NCI-H146 treated with DMSO at 0.1 percent for 48 hours (cell line): Measurements from ENCODE around the gene PC.
"Not testable (repeated sequence)": the region's sequence is repeated elsewhere in the genome, so short reads cannot be mapped to it uniquely, and the experiment has no call there.

ENCODE experiments used
- DNase-seq: peaks from one replicate; lab custom pipeline; 2025; ENCODE audit not compliant: unreplicated experiment; lab: John Stamatoyannopoulos, UW

Gene PC

DNA sequence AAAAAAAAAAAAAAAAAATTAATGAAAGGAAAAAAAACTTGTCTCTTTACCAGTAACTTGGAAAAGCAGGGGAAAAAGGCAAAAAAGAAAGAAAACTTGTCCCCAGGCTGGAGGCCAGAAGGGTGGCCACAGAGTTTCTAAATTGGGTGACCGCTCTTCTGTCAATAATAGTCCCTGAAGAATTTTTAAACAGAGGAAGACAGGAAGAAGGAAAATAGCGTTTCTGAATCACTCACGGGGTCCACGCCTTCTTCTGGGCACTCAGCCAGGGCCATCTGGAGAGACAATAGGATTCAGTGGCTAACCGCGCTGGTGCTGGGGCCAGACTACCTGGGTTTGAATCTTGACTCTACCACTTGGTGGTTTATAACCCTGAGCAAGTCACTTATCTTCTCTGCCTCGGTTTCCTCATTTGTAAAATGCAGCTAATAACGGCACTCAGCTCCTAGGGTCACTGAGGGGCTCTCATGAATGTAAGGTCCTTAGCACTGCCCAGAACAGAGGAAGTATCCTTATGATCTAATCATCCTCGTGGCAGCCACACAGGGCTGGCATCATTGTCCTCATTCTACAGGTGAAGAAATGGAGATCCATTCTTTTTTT, 23.9 kb upstream of the PC start:
- DNase-seq = peak; percentile 88

DNA sequence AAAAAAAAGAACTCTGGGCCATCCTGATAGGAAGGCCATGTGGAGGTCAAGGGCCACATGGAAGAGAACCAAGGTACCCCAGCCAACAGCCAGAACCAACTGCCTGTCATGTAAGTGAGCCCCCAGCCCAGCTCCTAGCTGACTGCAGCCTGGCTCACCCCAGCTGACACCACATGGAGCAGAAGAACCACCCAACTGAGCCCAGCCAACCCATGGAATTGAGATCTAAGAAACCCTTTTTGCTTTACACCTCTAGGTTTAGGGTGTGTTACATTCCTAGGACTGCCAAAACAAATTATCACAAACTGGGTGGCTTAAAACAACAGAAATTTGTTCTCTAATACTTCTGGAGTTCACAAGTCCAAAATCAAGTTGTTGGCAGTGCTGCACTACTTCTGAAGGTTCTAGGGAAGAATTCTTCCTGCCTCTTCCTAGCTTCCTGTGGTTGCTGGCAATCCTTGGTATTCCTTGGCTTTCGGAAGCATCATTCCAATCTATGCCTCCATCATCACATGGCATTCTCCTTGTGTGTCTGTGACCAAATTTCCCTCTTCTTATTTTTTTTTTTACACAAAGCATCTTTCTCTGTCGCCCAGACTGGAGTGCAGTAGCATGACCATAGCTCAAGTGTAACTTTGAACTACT, 21.3 kb upstream of the PC start:
- no peak for DNase-seq

DNA sequence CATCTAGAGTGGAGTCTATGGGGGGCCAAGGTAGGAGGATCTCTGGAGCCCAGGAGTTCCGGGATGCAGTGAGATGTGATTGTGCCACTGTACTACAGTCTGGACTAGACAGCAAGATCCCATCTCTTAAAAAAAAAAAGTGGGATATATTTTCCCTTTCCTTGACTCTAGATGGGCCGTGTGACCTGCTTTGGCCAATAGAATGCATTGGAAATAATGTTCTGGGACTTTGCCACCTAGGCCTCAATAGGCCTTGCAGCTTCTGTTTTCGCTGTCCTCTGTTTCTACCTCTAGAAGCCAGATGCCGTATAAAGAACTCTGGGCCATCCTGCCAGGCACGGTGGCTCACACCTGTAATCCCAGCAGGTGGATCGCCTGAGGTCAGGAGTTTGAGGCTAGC, 20.5 kb upstream of the PC start:
- no peak for DNase-seq

DNA sequence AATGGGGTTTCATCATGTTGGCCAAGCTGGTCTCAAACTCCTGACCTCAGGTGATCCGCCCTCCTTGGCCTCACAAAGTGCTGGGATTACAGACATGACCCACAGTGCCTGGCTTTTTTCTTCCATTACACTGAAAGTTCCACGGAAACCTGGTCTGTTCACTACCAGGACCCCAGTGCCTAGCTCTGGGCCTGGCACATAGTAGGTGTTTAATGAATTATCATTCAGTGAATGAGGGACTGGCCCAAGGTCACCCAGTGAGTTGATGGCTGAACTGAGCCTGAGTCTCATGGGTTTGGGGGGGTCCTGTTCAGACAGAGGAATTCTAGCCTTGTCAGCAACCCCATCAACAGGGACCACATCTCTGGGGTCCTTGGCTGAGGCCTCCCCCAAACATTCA, 20.0 kb upstream of the PC start:
- DNase-seq = no peak

DNA sequence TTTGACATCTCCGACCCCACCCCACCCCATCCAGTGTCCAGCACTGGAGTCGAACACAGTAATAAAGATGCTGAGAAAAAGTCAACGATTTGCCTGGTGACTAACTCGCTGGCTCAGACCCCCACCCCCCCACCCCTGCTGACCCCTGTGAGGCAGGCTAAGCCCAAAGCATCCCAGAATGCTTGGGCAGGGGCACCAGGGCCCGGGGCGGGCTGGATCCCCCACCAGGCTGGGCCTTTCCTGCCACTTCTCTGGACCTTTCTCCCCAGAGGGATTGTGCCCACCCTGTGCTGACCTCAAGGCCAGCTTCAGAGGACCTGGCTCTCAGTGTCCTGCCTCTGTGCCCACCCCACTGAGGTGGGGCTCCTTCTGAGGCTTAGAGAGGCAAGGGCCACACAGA, 18.7 kb upstream of the PC start:
- DNase-seq = no peak

DNA sequence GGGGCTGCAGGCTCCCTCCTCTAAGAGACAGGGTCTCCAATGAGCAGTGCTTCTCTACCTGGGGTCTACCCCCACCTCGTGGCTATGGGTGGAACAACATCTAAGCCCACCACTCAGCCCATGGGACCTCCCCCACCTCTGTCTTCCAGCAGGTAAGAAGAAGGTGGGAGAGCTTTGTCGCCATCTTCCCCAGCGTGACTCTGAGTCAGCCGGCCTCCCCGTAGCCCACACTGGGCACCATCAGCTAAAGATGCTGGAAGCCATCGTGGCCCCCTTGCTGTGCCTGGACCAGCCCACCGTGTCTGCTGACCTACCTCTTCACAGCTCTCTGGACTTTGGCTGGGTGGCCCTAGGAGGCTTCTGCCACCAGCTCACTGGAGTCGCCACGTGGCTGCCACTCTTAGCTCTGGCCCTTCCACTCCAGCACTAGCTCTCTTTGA, 17.9 kb upstream of the PC start:
- no peak for DNase-seq

DNA sequence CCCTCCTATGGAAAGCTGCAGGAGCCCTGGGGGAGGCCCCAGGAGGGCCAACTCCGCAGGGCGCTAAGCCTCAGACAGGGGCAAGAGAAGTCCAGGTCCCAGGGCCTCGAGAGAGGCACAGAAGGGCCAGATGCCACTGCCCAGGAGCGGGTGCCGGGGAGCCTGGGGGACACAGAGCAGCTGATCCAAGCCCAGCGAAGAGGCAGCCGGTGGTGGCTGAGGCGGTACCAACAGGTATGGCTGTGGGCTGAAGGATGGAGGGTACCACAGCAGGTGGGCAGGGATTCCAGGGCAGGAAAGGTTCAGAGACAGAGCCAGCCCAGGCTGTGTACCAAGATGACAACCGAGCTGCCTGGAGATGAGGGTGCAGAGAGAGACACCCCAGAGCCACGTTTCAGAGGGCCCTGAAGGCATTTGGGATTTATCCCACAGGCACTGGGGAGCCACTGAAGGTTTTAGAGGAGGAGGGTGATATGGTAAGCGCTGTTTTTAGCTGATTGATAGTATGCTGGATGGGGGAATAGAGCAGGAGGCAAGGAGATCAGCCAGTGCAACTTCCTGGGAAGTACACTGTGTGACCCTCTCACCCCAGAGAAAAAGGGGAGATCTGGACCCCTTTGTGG, 17.3 kb upstream of the PC start:
- DNase-seq = no peak

DNA sequence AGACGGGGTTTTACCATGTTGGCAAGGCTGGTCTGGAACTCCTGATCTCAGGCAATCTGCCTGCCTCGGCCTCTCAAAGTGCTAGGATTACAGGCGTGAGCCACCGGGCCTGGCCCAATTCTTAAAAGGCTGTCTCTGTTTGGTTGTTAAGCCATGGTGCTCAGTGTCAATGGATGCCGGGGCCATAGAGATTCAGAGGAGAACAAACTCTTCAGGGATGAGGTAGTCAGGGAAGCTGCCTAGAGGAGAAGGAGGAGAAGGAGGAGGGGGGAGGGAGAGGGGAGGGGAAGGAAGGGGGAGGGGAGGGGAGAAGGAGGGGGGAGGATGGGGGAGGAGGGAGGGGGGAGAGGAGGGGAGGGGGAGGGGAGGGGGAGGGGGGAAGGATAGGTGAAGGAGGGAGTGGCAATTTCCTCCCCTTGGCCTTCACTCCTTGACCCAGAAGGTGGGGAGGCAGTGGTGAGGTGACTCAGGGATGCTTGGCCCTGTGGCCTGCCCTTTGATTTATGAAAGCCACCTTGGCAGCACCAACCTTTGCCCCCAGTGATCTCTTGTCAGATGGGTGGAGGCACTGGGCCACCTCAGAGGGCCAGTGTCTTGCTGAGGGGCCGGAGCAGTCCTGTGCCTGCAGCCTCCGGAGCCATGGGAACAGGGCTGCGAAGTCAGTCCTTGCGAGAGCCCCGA, 16.7 kb upstream of the PC start, which contains the start of gene C11orf86:
C11orf86 (plus strand) TSS at position 581 of the 681 bp plus-strand sequence; CDS start at position 640, 59 bp downstream.
- DNase-seq = no peak

DNA sequence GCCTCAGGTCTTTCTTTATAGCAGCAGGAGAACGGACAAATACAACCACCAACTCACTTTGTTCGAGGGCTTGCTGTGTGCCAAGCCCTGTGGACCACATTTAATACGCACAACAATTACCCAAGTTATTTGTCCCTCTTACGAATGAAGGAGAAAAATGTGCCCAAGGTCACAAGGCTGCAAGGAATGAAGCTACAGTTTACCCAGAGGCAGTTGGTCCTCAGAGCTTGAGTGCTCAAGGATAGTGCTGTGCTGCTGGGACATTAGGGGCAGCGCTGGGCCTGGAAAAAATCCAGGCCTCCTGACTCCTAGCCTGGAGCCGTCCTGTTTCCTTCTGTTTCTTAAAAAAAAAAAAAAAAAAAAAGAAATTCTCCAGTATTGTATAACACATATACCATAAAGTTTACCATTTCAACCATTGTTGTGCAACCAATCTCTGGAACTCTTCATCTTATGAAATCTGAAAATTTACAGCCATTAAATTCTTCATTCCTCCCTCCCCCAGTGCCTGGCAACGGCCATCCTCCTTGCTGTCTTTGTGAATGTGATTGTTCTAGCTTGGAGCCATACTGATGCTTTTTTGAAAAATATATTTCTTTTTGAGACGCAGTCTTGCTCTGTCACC, 15.9 kb upstream of the PC start:
- DNase-seq = no peak

DNA sequence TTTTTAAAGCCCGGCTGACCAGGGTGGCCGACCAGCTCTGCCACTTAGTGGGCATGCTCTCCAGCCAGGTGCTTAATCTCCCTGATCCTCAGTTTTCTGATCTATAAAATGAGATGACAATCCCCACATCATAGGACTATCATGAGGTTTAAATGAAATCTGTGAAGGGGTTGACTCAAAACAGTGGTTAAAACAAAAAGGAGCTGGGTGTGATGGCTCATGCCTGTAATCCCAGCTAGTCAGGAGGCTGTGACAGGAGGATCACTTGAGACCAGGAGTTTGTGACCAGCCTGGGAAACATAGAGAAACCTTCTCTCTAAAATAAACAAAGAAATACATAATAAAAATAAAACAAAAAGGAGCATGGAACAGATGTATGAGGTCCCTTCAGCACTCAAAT, 13.3 kb upstream of the PC start:
- DNase-seq = no peak

DNA sequence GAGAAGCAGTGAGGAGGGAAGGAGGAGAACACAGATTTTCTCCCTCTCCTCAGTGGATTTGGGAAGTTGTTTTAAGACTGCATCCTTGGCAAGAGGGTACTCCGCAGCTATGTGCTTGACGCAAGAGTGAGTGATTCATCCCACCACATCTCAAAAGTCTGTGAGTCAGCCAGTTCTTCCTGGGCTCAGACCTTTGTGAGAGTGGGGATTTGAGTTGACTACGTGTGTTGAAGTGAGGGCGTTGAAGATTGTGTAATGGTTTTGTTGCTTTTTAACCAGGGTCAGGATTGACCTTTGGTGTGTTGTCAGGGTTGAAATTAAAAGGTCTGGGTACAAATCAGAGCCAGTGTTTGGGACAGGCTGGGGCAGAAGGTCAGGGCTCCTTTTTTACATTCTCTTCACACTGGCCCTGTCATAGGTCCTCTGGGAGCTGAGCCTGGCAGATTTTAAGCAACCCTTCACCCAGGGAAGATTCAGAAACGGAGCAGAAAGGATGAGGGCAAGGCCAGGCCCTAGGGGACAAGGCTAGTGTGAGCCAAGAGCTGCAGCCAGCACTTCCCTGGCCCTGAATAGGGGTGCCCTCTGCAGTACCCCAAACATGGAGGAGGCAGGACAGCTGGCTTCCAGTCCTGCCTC, 12.7 kb upstream of the PC start:
- no peak for DNase-seq

DNA sequence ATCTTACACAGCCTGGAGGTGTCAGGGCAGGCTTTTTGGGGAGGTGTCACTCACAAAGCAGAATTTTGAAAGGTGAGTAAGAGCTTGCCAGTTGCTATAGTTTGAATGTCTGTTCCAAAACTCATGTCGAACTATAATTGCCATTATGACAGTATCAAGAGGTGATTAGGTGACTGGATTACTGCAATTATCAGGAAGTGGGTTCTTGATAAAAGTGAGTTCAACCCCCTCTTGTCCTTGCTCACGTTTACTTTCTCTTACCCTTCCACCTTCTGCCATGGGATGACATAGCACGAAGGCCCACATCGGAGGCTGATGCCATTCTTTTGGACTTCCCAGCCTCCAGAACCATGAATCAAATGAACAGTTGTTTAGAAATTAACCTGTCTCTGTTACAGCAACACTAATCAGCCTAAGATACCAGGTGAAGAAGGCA, 12.2 kb upstream of the PC start:
- DNase-seq = no peak

DNA sequence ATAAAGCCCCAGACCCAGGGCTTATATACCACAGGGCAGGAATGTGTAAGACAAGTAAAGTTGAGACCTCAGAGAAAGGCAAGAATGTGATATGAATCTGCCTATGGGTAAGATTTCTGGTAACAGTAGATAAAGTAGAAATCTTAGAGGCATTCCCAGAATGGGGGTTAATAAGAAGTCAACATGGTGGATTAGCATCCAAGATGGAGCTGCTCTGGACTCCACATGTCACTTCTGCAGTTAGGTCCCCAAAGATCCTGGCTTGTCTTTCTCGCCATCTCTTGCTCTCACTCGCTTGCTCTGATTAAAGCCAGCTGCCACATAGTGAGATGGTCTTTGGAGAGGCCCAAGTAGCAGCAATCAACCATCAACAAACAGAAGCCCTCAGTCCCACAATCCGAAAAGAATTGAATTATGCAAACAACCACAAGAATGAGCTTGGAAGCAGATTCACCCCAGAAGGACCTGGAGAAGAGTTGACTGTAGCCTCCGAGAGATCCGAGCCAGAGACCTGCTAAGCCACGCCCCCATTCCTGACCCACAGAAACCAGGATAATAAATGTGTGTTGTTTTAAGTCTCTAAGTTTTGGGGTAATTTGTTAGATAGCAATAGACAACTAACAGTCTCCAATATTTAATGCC, 11.5 kb upstream of the PC start:
- DNase-seq = no peak

DNA sequence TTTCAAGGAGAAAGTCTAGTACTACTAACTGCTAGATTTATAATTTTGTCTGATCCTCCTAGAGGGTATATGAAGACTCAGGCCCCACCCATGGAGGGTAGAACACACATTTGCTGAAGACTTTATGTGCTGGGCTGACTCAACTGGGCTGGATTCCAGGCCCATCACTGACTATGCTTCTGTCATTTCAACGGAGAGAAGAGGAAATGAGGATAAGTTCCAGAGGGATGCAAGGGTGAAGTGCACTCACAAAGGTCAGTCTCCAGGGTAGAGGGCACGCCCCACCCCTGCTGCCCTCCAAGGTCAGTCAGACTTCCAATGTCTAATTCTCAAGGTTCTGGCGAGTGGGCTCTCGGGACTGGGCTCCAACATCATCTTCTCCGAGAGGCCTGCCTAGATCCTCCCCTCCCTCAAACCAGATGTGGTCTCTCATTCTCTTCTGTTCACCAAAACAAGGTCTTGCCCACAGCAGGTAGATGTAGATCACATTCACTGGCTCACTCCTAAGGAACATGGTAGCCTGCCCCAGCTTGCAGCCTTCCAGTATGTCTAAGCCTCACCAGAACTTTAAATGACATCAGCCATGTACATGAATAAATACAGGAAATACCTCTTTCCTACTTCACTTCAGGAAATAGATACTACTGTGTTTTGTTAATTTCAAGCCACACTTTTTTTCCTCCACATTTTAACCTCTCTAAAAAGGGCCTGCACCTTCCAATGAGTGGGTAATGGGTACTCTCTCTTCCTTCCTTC, 9.7 kb upstream of the PC start:
- DNase-seq = no peak

DNA sequence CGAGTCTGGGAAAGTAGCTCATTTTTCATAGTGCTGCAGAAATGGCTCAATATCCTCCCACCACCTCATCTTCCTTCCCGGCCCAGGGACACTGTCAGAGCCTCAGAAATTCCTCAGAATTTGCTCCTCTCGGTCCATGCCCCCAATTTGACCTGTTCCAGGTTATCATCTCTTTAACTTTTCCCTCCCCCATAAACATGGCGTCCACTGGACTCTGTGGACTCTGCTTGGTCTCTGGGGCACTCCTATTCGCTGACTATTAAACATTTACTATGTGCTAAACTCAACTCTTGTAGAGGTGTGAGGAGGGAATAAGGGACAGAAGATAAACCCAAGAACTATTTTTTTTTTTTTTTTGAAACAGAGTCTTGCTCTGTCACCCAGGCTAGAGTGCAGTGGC, 8.2 kb upstream of the PC start:
- no peak for DNase-seq

DNA sequence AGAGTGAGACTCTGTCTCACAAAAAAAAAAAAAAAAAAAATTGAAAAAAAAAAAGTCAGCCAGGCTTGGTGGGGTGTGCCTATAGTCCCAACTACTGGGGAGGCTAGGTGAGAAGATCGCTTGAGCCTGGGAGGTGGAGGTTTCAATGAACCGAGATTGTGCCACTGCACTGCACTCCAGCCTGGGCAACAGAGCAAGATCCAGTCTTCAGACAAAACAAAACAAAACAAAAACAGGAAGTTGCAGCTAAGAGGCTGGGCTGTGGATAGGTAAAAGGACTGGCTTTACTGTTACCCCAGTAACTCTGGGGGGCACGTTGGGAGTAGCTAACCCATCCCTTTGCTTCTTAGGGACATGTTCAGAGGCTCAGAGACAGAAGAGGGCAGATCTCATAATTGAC, 6.3 kb upstream of the PC start:
- no peak for DNase-seq

DNA sequence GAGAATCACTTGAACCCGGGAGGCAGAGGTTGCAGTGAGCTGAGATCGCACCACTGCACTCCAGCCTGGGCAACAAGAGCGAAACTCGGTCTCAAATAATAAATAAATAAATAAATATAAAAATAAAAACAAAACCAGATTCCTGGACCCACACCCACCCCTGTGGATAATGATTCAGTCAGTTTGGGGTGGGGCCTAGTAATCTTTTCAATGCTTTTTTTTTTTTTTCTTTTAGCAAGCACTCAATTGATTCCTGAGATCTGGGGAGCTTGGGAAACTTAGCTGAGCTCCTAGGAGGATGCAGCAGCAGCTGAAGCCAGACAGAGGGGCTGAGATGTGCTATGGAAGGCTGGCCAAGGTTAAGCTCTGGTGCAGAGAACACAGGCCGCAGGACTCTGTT, 4.6 kb upstream of the PC start:
- DNase-seq = no peak

DNA sequence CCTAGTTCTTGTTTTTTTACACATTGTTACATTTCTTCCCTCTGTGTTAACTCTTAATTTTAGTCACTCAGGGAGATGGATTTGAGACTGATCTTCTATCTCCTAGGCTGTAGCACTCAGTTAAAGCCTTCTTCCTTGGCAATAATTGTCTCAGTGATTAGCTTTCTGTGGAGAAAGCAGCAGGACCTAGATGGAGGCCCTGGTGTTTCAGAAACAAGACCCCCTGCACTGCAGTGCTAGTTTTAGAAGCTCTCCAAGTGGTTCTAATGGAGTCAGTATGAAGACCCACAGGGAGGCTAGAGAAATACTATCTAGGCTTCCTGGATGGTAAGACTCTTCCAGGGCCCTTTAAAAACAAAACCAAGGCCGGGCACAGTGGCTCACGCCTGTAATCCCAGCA, 4.1 kb upstream of the PC start:
- no peak for DNase-seq

DNA sequence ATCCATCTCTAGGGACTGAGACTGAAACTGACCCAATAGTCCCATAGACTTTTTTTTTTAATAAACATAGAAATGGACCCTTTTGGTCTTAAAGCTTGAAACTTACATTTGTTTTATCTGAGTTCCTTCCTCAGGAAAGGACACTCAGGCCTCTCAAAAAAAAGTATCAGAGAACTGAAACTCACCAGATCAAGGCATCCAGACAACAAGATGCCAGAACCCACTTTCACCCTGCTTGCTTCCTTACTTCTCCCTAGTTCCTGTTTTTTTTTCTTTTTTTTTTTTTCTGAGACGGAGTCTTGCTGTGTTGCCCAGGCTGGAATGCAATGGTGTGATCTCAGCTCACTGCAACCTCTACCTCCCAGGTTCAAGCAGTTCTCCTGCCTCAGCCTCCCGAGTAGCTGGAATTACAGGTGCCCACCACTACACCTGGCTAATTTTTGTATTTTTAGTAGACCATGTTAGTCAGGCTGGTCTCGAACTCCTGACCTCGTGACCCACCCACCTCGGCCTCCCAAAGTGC, 3.6 kb upstream of the PC start:
- not testable (repeated sequence) for DNase-seq

DNA sequence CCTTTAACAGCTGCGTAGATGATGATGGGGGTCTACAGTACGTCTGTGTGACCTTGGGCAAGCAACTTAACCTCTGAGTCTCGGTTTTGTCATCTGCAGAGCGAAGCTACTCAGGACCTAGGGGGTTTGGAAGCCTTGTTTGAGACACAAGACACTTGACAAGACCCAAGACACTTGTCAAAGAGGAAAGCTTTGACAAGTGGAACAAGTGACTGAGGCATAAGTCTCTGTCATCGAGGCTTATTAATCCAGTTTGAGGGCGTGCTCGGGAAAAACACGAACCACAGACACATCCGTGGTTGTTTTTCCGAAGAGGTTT, 732 bp upstream of the PC start:
- no peak for DNase-seq
